AG08395 (cell line): Measurements from ENCODE around the gene OCIAD1.
A peak's percentile ranks its signal among the peaks of the same experiment; 100 is the strongest.
"Not testable (repeated sequence)": the region's sequence is repeated elsewhere in the genome, so short reads cannot be mapped to it uniquely, and the experiment has no call there.

Source experiments
- DNase-seq: peaks from one replicate; pipeline ENCODE4 v3.0.0; 2012; ENCODE audit warnings: mixed read lengths, low spot score

Gene OCIAD1, protein sequence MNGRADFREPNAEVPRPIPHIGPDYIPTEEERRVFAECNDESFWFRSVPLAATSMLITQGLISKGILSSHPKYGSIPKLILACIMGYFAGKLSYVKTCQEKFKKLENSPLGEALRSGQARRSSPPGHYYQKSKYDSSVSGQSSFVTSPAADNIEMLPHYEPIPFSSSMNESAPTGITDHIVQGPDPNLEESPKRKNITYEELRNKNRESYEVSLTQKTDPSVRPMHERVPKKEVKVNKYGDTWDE

DNA sequence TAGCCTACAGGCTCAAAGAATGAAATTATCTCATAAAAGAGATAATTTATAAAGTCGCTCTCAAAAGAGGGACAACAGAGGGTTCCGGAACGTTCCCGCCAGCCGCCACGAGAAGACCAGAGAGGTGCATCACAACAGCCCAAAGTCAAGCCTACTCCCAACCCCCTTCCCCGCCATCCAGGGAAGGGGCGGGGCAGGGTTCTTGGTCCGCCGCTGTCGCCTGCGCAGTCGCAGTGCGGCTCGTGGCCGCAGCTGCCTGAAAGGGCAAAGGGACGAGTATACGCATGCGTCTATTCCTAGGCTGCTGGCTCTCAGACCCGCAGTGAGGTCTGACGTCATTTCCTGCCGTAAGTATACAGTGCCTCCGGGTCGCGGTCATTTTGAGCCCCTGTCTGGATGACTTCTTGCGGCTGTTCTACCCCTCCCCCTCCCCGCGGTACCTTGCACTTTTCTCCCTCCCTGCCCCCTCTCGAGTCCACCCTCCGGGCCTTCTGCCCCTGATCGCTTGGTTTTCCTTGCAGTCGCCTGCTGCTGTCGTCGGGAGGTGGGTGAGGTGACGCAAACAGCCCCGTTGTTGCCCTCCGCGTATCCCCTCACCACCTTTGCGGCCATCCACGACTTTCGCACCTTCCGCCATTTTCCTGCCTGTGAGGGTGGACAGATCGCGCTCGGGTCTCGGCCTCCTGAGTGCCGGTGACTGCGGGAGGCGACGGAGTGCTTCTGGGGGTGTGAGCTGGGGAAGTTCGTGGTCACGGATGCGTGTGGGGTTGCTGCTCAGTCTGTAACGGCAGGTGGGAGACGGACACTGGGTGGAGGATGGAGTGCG is at the start of gene OCIAD1:
Gene OCIAD1, plus strand, starts transcription at position 383 of the 826 bp plus-strand sequence. CDS start 1,537 bp downstream, outside the sequence.
- peak; percentile 100 for DNase-seq

- DNase-seq, result no peak
Observed at GRCh38 chr4:48781968-48782367, 48.9 kb upstream of the OCIAD1 start.

DNA sequence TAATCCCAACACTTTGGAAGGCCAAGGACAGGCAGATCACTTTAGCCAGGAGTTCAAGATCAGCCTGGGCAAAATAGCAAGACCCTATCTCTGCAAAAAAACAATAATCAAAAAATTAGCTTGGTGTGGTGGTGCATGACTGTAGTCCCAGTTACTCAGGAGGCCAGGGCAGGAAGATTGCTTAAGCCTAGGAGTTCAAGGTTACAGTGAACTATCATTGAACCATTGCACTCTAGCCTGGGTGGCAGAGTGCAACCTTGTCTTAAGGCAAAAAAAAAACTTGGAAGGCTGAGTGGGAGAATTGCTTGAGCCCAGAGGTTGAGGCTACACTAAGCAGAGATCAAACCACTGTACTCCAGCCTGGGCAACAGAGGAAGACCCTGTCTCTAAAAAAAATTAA is 45.6 kb upstream of the OCIAD1 start:
- DNase-seq, result no peak

DNA sequence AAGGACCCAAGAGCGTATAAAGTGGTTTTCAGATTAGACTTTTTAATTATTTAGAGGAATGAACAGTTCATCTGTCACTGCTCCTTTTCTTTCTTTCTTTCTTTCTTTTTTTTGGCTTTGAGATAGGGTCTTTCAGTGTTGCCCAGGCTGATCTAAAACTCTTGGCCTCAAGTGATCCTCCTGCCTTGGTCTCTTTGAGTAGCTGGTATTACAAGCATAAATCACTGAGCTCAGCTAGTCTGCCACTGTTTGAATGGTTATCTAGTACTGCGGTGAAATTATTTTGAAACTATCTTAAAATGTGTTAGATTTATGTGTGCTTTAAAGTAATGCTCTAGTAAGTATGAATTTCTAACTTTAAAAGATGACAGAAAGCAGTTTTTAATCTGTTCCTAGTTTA is 44.3 kb upstream of the OCIAD1 start:
- no peak for DNase-seq

- no peak for DNase-seq
Observed at GRCh38 chr4:48787056-48787455, 43.8 kb upstream of the OCIAD1 start.

DNA sequence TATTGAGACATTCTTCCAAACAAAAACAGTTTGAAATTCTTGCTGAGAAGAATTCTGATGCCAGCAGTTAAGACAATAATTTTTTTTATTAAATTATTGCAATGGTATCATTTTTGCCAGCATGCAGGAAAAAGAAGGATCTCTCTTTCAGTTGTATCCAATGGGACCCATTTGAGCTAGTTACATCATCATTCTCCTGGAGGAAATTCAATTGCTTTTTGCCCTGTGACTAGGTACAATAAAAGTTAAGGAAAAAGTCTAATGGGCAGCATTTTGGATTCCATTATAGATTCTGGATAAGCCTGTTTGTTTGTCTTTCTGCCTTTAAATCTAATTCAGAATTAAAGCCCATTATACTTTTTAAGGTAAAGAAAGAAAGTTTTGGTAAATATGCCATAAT is 40.3 kb upstream of the OCIAD1 start:
- DNase-seq, result no peak

- DNase-seq, result no peak
Observed at GRCh38 chr4:48791313-48791712, 39.6 kb upstream of the OCIAD1 start.

- DNase-seq, result no peak
Observed at GRCh38 chr4:48792348-48793006, 38.4 kb upstream of the OCIAD1 start.

DNA sequence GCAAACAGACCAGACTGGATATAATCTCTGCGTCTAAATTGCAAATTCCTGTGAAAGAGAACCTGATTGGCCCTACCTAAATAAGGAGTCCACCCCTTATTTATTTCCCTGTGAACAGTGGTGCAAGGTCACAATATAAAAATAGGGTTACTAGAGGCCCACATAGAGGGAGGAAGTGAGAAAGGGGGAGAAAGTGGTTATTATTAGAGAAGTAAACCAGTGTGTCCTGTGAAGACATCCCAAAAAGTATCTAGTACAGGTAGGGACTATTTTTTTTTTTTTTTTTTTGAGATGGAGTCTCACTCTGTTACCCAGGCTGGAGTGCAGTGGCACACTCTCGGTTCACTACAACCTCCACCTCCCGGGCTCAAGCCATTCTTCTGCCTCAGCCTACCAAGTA is 35.8 kb upstream of the OCIAD1 start:
- DNase-seq, result no peak

- DNase-seq, result no peak
Observed at GRCh38 chr4:48796191-48796926, 34.5 kb upstream of the OCIAD1 start.

GRCh38 chr4:48796927-48797679 is 33.8 kb upstream of the OCIAD1 start:
- DNase-seq, result no peak

GRCh38 chr4:48798117-48798516 is 32.8 kb upstream of the OCIAD1 start:
- no peak for DNase-seq

GRCh38 chr4:48799157-48799556 is 31.7 kb upstream of the OCIAD1 start:
- no peak for DNase-seq

DNA sequence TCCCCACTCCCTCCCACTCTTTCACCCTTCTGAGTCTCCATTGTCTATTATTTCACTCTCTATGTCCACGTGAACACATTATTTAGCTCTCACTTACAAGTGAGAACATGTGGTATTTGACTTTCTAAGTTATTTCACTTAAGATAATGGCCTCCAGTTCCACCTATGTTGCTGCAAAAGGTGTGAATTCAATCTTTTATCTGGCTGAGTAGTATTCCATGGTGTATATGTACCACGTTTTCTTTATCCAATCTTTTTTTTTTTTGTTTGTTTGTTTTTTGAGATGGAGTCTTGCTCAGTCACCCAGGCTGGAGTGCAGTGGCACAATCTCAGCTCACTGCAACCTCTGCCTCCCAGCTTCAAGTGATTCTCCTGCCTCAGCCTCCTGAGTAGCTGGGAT is 30.7 kb upstream of the OCIAD1 start:
- DNase-seq, result not testable (repeated sequence)

GRCh38 chr4:48801016-48801715 is 29.7 kb upstream of the OCIAD1 start:
- DNase-seq, result no peak

DNA sequence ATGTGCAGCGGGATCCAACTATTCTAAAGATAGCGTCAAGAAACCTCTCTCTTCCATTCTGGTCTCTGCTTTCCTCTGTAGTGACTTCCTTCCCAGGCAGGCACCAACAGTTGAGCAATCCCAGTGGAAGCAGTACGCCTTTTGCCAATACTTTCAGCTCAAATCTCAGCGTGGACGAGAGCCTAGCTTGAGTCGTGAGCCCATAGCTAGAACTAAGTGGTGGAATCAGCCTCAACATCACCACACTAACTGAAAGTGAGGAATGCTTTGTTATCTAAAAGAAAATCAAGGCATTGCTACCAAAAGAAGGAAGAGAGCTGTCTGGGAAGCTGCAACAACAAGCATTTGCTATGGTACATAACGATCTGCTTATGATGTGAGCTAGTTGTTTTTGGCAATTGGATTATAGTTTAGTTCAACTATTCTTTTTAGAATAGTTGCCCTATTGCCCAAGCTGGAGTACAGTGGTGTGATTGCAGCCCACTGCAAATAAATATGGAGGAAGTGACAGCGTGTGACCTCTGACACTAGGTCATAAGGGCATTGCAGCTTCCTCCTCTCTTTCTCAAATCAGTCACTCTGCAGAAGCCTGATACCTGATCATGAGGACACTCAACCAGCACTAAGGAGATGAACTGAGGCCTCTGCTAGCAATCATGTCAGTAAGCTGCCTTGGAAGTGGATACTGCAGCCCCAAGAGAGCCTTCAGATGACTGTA is 26.1 kb upstream of the OCIAD1 start:
- no peak for DNase-seq

GRCh38 chr4:48812866-48813265 is 18.0 kb upstream of the OCIAD1 start:
- no peak for DNase-seq

- no peak for DNase-seq
Observed at GRCh38 chr4:48813964-48814363, 16.9 kb upstream of the OCIAD1 start.

DNA sequence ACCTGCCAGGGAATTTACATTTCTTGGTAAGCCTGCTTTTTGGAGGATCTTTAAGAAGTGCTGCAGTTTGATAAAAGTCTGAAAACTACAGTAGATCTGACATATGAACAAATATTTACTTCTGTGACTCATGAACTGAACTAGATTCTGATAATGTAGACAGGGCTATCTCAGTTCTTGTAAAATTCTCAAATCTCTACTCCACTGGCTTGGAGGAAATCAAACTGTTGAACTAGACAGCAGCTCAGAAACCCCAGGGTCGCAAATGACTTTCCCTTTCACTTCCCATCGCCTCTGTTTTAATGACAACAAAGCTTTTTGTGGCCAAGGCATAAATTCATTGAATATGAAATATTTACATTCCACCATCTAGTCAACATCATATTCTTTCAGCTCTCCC is 15.4 kb upstream of the OCIAD1 start:
- DNase-seq, result no peak

DNA sequence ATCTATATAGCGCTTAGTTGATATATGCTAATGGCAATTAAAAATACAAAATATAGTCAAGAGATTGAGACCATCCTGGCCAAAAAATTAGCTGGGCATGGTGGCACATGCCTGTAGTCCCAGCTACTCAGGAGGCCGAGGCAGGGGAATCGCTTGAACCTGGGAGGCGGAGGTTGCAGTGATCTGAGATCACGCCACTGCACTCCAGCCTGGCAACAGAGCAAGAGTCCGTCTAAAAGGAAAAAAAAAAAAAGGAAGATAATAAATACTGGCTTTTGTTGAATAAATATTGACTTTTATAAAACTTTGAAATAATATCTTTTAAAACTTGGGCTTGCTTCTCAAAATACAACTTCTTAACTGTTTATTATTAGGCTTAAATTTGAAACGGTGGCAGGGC is 14.6 kb upstream of the OCIAD1 start:
- not testable (repeated sequence) for DNase-seq
